Measurements from ENCODE around the gene CCN5. TPM values are rescaled to one million over a fixed set of nuclear protein-coding genes. Genes with fewer than 3 reads are reported as not detected.
A peak's percentile ranks its signal among the peaks of the same experiment; 100 is the strongest.

Gene CCN5
- total RNA-seq, 1 experiment from 2014 or later: 0.37 TPM

DNA sequence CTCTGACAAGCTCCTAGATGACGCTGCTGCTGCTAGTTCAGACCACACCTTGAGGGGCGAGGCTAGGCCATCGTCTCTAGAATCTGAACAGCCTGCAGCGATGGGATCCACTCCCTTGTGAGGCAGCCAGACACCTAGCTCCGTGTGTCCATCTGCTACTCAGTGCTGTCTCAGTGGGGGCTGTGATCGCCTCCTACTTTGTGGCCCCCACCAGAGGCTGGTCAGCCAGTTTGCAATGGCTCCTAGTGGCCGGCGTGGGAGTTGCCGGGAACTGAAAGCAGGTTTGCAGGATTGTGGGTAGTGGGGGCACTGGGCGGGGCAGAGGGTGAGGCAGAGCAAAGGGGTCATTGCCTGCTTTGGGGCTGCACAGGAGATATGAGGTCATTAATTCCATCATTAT, 2.8 kb downstream of the CCN5 start:
- TF ChIP-seq FOXP1 (CRISPR knock-in tag; IDR thresholded peaks at IDR 0.05; ENCODE audit: borderline replicate concordance): no peak
- TF ChIP-seq, protein P1, sequence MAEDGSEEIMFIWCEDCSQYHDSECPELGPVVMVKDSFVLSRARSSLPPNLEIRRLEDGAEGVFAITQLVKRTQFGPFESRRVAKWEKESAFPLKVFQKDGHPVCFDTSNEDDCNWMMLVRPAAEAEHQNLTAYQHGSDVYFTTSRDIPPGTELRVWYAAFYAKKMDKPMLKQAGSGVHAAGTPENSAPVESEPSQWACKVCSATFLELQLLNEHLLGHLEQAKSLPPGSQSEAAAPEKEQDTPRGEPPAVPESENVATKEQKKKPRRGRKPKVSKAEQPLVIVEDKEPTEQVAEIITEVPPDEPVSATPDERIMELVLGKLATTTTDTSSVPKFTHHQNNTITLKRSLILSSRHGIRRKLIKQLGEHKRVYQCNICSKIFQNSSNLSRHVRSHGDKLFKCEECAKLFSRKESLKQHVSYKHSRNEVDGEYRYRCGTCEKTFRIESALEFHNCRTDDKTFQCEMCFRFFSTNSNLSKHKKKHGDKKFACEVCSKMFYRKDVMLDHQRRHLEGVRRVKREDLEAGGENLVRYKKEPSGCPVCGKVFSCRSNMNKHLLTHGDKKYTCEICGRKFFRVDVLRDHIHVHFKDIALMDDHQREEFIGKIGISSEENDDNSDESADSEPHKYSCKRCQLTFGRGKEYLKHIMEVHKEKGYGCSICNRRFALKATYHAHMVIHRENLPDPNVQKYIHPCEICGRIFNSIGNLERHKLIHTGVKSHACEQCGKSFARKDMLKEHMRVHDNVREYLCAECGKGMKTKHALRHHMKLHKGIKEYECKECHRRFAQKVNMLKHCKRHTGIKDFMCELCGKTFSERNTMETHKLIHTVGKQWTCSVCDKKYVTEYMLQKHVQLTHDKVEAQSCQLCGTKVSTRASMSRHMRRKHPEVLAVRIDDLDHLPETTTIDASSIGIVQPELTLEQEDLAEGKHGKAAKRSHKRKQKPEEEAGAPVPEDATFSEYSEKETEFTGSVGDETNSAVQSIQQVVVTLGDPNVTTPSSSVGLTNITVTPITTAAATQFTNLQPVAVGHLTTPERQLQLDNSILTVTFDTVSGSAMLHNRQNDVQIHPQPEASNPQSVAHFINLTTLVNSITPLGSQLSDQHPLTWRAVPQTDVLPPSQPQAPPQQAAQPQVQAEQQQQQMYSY (CRISPR knock-in tag; IDR thresholded peaks at IDR 0.05): no peak
- TF ChIP-seq, protein P2, sequence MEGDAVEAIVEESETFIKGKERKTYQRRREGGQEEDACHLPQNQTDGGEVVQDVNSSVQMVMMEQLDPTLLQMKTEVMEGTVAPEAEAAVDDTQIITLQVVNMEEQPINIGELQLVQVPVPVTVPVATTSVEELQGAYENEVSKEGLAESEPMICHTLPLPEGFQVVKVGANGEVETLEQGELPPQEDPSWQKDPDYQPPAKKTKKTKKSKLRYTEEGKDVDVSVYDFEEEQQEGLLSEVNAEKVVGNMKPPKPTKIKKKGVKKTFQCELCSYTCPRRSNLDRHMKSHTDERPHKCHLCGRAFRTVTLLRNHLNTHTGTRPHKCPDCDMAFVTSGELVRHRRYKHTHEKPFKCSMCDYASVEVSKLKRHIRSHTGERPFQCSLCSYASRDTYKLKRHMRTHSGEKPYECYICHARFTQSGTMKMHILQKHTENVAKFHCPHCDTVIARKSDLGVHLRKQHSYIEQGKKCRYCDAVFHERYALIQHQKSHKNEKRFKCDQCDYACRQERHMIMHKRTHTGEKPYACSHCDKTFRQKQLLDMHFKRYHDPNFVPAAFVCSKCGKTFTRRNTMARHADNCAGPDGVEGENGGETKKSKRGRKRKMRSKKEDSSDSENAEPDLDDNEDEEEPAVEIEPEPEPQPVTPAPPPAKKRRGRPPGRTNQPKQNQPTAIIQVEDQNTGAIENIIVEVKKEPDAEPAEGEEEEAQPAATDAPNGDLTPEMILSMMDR (IDR thresholded peaks at IDR 0.05): 0 out of 2 replicates have a peak, but pooled peaks have one; percentile 22
- no peak overlapping the region for H3K27ac Mint-ChIP-seq
- peak; percentile 68 for DNase-seq (ENCODE audit: low spot score)
- POLR2A ChIA-PET: interaction anchor here (0.6 to 1.1 kb wide), 2 partner anchors 67 to 167 kb away, joined by 3 read pairs; partner anchors contain the start of gene YWHAB
- no peaks in the 10 kb centered on the region for H3K4me1 Mint-ChIP-seq
- ATAC-seq: peak; percentile 86
- H3K4me3 Mint-ChIP-seq: no peak overlapping the region
- no peaks in the 10 kb centered on the region for H3K9me3 Mint-ChIP-seq
- no peaks in the 10 kb centered on the region for H3K27me3 Mint-ChIP-seq (ENCODE audit: low read depth)
- no peaks in the 10 kb centered on the region for H3K36me3 Mint-ChIP-seq
- CTCF ChIA-PET: interaction anchor here (0.7 to 3.8 kb wide), 13 partner anchors 12 to 242 kb away, joined by 3 to 26 read pairs (median 5); partner anchors contain the start of gene TOMM34

DNA sequence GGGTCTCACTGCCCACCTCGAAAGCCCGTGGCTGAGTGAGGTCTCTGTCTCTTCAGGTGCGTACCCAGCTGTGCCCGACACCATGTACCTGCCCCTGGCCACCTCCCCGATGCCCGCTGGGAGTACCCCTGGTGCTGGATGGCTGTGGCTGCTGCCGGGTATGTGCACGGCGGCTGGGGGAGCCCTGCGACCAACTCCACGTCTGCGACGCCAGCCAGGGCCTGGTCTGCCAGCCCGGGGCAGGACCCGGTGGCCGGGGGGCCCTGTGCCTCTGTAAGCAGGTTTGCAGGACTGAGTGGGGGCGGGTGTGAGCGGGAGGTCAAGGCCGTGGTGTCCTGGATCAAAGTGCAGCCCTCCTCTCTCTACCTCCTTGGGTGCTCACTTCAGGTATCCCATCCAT, 4.7 kb downstream of the CCN5 start:
- no peaks in the 10 kb centered on the region for H3K27me3 Mint-ChIP-seq (ENCODE audit: low read depth)
- DNase-seq (ENCODE audit: low spot score): no peak
- POLR2A ChIA-PET: no interaction called here
- no peak overlapping the region for H3K4me3 Mint-ChIP-seq
- H3K9me3 Mint-ChIP-seq: no peaks in the 10 kb centered on the region
- no peak for TF ChIP-seq EMX1 (CRISPR knock-in tag; IDR thresholded peaks at IDR 0.05)
- TF ChIP-seq, protein P3, sequence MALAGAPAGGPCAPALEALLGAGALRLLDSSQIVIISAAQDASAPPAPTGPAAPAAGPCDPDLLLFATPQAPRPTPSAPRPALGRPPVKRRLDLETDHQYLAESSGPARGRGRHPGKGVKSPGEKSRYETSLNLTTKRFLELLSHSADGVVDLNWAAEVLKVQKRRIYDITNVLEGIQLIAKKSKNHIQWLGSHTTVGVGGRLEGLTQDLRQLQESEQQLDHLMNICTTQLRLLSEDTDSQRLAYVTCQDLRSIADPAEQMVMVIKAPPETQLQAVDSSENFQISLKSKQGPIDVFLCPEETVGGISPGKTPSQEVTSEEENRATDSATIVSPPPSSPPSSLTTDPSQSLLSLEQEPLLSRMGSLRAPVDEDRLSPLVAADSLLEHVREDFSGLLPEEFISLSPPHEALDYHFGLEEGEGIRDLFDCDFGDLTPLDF (CRISPR knock-in tag; IDR thresholded peaks at IDR 0.05): no peak
- TF ChIP-seq, protein P4, sequence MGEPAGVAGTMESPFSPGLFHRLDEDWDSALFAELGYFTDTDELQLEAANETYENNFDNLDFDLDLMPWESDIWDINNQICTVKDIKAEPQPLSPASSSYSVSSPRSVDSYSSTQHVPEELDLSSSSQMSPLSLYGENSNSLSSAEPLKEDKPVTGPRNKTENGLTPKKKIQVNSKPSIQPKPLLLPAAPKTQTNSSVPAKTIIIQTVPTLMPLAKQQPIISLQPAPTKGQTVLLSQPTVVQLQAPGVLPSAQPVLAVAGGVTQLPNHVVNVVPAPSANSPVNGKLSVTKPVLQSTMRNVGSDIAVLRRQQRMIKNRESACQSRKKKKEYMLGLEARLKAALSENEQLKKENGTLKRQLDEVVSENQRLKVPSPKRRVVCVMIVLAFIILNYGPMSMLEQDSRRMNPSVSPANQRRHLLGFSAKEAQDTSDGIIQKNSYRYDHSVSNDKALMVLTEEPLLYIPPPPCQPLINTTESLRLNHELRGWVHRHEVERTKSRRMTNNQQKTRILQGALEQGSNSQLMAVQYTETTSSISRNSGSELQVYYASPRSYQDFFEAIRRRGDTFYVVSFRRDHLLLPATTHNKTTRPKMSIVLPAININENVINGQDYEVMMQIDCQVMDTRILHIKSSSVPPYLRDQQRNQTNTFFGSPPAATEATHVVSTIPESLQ (CRISPR knock-in tag; IDR thresholded peaks at IDR 0.05): no peak
- TF ChIP-seq PREB (CRISPR knock-in tag; IDR thresholded peaks at IDR 0.05; ENCODE audit: borderline replicate concordance): no peak
- no peak for TF ChIP-seq ZNF263 (CRISPR knock-in tag; IDR thresholded peaks at IDR 0.05; ENCODE audit: low read depth)
- no peak for ATAC-seq
- H3K27ac Mint-ChIP-seq: no peak overlapping the region
- no peaks in the 10 kb centered on the region for H3K36me3 Mint-ChIP-seq
- CTCF ChIA-PET: no interaction called here
- H3K4me1 Mint-ChIP-seq: no peaks in the 10 kb centered on the region

- Mint-ChIP-seq H3K4me1 (no peaks in the 10 kb centered on the region), H3K4me3 (no peak overlapping the region), H3K9me3 (no peaks in the 10 kb centered on the region), H3K27me3 (ENCODE audit: low read depth) (no peaks in the 10 kb centered on the region), H3K36me3 (no peaks in the 10 kb centered on the region), H3K27ac (no peak overlapping the region)
- ChIA-PET CTCF (interaction anchor here (1.0 kb wide), 1 partner anchor 78 kb away, joined by 3 read pairs; no protein-coding TSS in a partner anchor), POLR2A (no interaction called here)
- ATAC-seq (no peak; the same call in 1 of the 2 replicates), DNase-seq (ENCODE audit: low spot score) (no peak)
- no peak for TF ChIP-seq TCF7 (CRISPR knock-in tag; IDR thresholded peaks at IDR 0.05; ENCODE audit: low read depth)
- no peak for TF ChIP-seq GTF2I (CRISPR knock-in tag; conservative IDR thresholded peaks at IDR 0.05)
- TF ChIP-seq HMGA2 (CRISPR knock-in tag; IDR thresholded peaks at IDR 0.05): no peak
- TF ChIP-seq NFATC4 (CRISPR knock-in tag; IDR thresholded peaks at IDR 0.05): no peak
- TF ChIP-seq STAT6 (CRISPR knock-in tag; conservative IDR thresholded peaks at IDR 0.05; ENCODE audit: low read depth): no peak
- TF ChIP-seq ZBTB21 (CRISPR knock-in tag; IDR thresholded peaks at IDR 0.05; ENCODE audit: borderline replicate concordance): no peak
- TF ChIP-seq, protein P3 (CRISPR knock-in tag; IDR thresholded peaks at IDR 0.05): no peak
- no peak for TF ChIP-seq JAZF1 (CRISPR knock-in tag; IDR thresholded peaks at IDR 0.05)
Measured at GRCh38 chr20:44720621-44720996, 5.4 kb downstream of the CCN5 start.
